ENCODE measurements around the gene G3BP2. TPM values are rescaled to one million over a fixed set of nuclear protein-coding genes. Genes with fewer than 3 reads are reported as not detected.

Gene G3BP2
- total and polyA plus RNA-seq, 2 experiments from 2014 or later = 103 to 411 TPM

DNA sequence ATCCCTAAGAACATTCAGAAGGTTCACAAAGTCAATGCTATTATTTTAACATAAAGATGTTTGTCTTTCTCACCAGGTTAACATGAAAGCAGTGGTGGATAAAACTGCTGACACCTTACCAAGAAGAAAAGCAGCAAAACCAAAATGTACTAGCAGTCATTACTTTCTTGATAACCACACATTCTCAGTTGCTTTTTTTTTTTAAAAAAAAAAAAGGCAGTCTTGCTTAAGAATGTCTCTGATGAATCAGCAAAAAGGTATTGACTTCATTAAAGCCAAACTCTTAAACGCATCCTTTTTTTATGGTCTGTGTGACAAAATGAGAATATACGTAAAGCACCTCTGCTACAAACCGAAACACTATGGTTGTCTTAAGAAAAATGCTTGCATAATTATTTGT is 74.8 kb downstream of the G3BP2 start:
- peak; percentile 10 for DNase-seq (ENCODE audit: low spot score)
- no peaks in the 10 kb centered on the region for H3K79me2 ChIP-seq (replicated peaks; ENCODE audit: insufficient read depth)
- H3K36me3 Mint-ChIP-seq (ENCODE audit: low read depth) = no peaks in the 10 kb centered on the region
- no peak overlapping the region for H3K4me3 ChIP-seq
- no peaks in the 10 kb centered on the region for H3K27me3 Mint-ChIP-seq (ENCODE audit: insufficient read depth, low read depth, poor library complexity)
- TF ChIP-seq ZNF114 (CRISPR knock-in tag; IDR thresholded peaks at IDR 0.05) (no peak), CREB1 (CRISPR knock-in tag; IDR thresholded peaks at IDR 0.05; ENCODE audit: low read depth) (no peak), JUNB (IDR thresholded peaks at IDR 0.05; ENCODE audit: unreplicated experiment) (no peak), ZNF331 (CRISPR knock-in tag; IDR thresholded peaks at IDR 0.05; ENCODE audit: low read depth) (no peak), ZNF462 (CRISPR knock-in tag; IDR thresholded peaks at IDR 0.05) (no peak)
- H3K4me2 ChIP-seq = no peak overlapping the region
- no peaks in the 10 kb centered on the region for H4K20me1 ChIP-seq (replicated peaks; ENCODE audit: insufficient read depth)
- peaks cover 2% of the 10 kb centered on the region; the same call in 2 of the 3 replicates for H3K4me1 Mint-ChIP-seq
- H3K36me3 ChIP-seq (ENCODE audit: insufficient read depth) = no peaks in the 10 kb centered on the region
- no peaks in the 10 kb centered on the region for H3K9me2 ChIP-seq (ENCODE audit: insufficient read depth)
- peak overlapping the region; percentile 79; the same call in 1 of the 2 replicates for H3K27ac Mint-ChIP-seq
- no peak overlapping the region for H3K27ac ChIP-seq (ENCODE audit: low read depth)
- no peaks in the 10 kb centered on the region for H3K9me3 Mint-ChIP-seq
- no peak for ATAC-seq
- H2AFZ ChIP-seq = no peak overlapping the region
- H3K27me3 ChIP-seq (ENCODE audit: insufficient read depth) = no peaks in the 10 kb centered on the region
- H3K4me1 ChIP-seq (ENCODE audit: insufficient read depth) = no peaks in the 10 kb centered on the region
- H3K4me3 Mint-ChIP-seq = no peak overlapping the region
- H3F3A ChIP-seq (replicated peaks; ENCODE audit: low read depth) = no peaks in the 10 kb centered on the region

- no peak overlapping the region for H3K27ac Mint-ChIP-seq
- H3K9me3 Mint-ChIP-seq = no peaks in the 10 kb centered on the region
These were observed 77.2 kb downstream of the G3BP2 start for GRCh38 chr4:75596061-75596460.

More at GRCh38 chr4:75596061-75596460, 77.2 kb downstream of the G3BP2 start:
- Histone ChIP-seq H2AFZ (no peak overlapping the region), H3K4me3 (no peak overlapping the region), H3F3A (replicated peaks; ENCODE audit: low read depth) (no peaks in the 10 kb centered on the region), H3K27ac (ENCODE audit: low read depth) (no peak overlapping the region), H4K20me1 (replicated peaks; ENCODE audit: insufficient read depth) (no peaks in the 10 kb centered on the region), H3K36me3 (ENCODE audit: insufficient read depth) (no peaks in the 10 kb centered on the region), H3K27me3 (ENCODE audit: insufficient read depth) (no peaks in the 10 kb centered on the region), H3K79me2 (replicated peaks; ENCODE audit: insufficient read depth) (no peaks in the 10 kb centered on the region), H3K4me1 (ENCODE audit: insufficient read depth) (no peaks in the 10 kb centered on the region), H3K4me2 (no peak overlapping the region), H3K9me2 (ENCODE audit: insufficient read depth) (no peaks in the 10 kb centered on the region)
- Mint-ChIP-seq H3K36me3 (ENCODE audit: low read depth) (no peaks in the 10 kb centered on the region), H3K27me3 (ENCODE audit: insufficient read depth, low read depth, poor library complexity) (no peaks in the 10 kb centered on the region), H3K4me3 (no peak overlapping the region), H3K4me1 (peaks cover 2% of the 10 kb centered on the region; the same call in 2 of the 3 replicates)
- no peak for DNase-seq (ENCODE audit: low spot score)
- TF ChIP-seq, protein P1, sequence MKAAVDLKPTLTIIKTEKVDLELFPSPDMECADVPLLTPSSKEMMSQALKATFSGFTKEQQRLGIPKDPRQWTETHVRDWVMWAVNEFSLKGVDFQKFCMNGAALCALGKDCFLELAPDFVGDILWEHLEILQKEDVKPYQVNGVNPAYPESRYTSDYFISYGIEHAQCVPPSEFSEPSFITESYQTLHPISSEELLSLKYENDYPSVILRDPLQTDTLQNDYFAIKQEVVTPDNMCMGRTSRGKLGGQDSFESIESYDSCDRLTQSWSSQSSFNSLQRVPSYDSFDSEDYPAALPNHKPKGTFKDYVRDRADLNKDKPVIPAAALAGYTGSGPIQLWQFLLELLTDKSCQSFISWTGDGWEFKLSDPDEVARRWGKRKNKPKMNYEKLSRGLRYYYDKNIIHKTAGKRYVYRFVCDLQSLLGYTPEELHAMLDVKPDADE (IDR thresholded peaks at IDR 0.05) = no peak
- TF ChIP-seq ZNF114 (CRISPR knock-in tag; IDR thresholded peaks at IDR 0.05) = no peak
- TF ChIP-seq STAT1 (IDR thresholded peaks at IDR 0.05; ENCODE audit: unreplicated experiment) = no peak
- TF ChIP-seq ZNF331 (CRISPR knock-in tag; IDR thresholded peaks at IDR 0.05; ENCODE audit: low read depth) = no peak
- TF ChIP-seq NANOG (IDR thresholded peaks at IDR 0.05; ENCODE audit: borderline replicate concordance) = no peak
- TF ChIP-seq CREB1 (CRISPR knock-in tag; IDR thresholded peaks at IDR 0.05; ENCODE audit: low read depth) = no peak
- no peak for TF ChIP-seq JUNB (IDR thresholded peaks at IDR 0.05; ENCODE audit: unreplicated experiment)
- ATAC-seq = no peak
